GM23338 (cell line): ENCODE data around the gene METRNL. TPM values are rescaled to one million over a fixed set of nuclear protein-coding genes. Genes with fewer than 3 reads are reported as not detected.

ENCODE experiments used
- ATAC-seq: fragments of 200-7000 bp; cut with Tn5 transposase; 3 replicates; pipeline ENCODE4 v1.9.1; 2020
- DNase-seq: peaks from one replicate; pipeline ENCODE4 v3.0.0-alpha.2; 2015; ENCODE audit warnings: low spot score
- H2AFZ ChIP-seq: fragments of 200-600 bp; sonication (generic); 2 replicates; pipeline ENCODE4 v1.8.0; 2016; ENCODE audit warnings: antibody characterized with exemption, mild to moderate bottlenecking, moderate library complexity
- H3F3A ChIP-seq: fragments of 200-600 bp; sonication (generic); replicated peaks from 2 replicates; pipeline ENCODE4 v1.8.0; 2017; ENCODE audit warnings: antibody characterized with exemption, mixed run types, low read depth
- H3K27ac ChIP-seq: fragments of 200-600 bp; sonication (generic); 2 replicates; pipeline ENCODE4 v1.6.1; 2016; ENCODE audit warnings: low read depth
- H3K27me3 ChIP-seq: fragments of 200-600 bp; sonication (generic); 2 replicates; pipeline ENCODE4 v1.8.0; 2016; ENCODE audit warnings: mild to moderate bottlenecking, mixed run types, moderate library complexity; ENCODE audit not compliant: insufficient read depth
- H3K36me3 ChIP-seq: fragments of 200-600 bp; sonication (generic); 2 replicates; pipeline ENCODE4 v1.8.0; 2016; ENCODE audit warnings: mild to moderate bottlenecking; ENCODE audit not compliant: insufficient read depth
- H3K4me1 ChIP-seq: fragments of 200-600 bp; sonication (generic); 2 replicates; pipeline ENCODE4 v1.8.0; 2016; ENCODE audit warnings: mild to moderate bottlenecking, moderate library complexity; ENCODE audit not compliant: insufficient read depth
- H3K4me2 ChIP-seq: fragments of 200-600 bp; sonication (generic); 2 replicates; pipeline ENCODE4 v1.7.1; 2017; ENCODE audit warnings: mixed run types
- H3K4me3 ChIP-seq: fragments of 200-600 bp; sonication (generic); 2 replicates; pipeline ENCODE4 v1.6.1; 2016; ENCODE audit warnings: mixed run types
- H3K79me2 ChIP-seq: fragments of 200-600 bp; sonication (generic); replicated peaks from 2 replicates; pipeline ENCODE4 v1.8.0; 2017; ENCODE audit warnings: mild to moderate bottlenecking; ENCODE audit not compliant: insufficient read depth
- H3K9me2 ChIP-seq: fragments of 200-600 bp; sonication (generic); 2 replicates; pipeline ENCODE4 v1.8.0; 2017; ENCODE audit not compliant: insufficient read depth
- H4K20me1 ChIP-seq: fragments of 200-600 bp; sonication (generic); replicated peaks from 2 replicates; pipeline ENCODE4 v1.8.0; 2017; ENCODE audit warnings: mild to moderate bottlenecking; ENCODE audit not compliant: insufficient read depth
- H3K27ac Mint-ChIP-seq: 2 replicates; pipeline ENCODE4 v1.8.0; 2020; ENCODE audit warnings: inconsistent platforms, mild to moderate bottlenecking, moderate library complexity, mixed read lengths
- H3K27me3 Mint-ChIP-seq: 3 replicates; pipeline ENCODE4 v1.8.0; 2022; ENCODE audit warnings: low read depth, mild to moderate bottlenecking, moderate library complexity, mixed read lengths, inconsistent platforms; ENCODE audit not compliant: insufficient read depth, poor library complexity
- H3K36me3 Mint-ChIP-seq: 3 replicates; pipeline ENCODE4 v1.8.0; 2021; ENCODE audit warnings: low read depth, mild to moderate bottlenecking, inconsistent platforms, moderate library complexity, mixed read lengths
- H3K4me1 Mint-ChIP-seq: 3 replicates; pipeline ENCODE4 v1.8.0; 2020; ENCODE audit warnings: mild to moderate bottlenecking, inconsistent platforms, mixed read lengths
- H3K4me3 Mint-ChIP-seq: 3 replicates; pipeline ENCODE4 v1.8.0; 2021; ENCODE audit warnings: moderate library complexity, mild to moderate bottlenecking, inconsistent platforms, mixed read lengths
- H3K9me3 Mint-ChIP-seq: 3 replicates; pipeline ENCODE4 v1.8.0; 2020; ENCODE audit warnings: moderate library complexity, mild to moderate bottlenecking, inconsistent platforms, mixed read lengths
- CTCF ChIP-seq, 2 experiments: fragments of 200-600 bp in 1 of 2; sonication (generic) in 1 of 2; conservative IDR thresholded peaks; 2 replicates each; pipeline versions ENCODE4 v1.5.1 to v1.6.1; 2016 to 2017; ENCODE audit warnings: antibody characterized with exemption in 2 of 2, low read depth in 2 of 2, mild to moderate bottlenecking in 2 of 2, moderate library complexity in 1 of 2
- EZH2phosphoT487 ChIP-seq: fragments of 200-600 bp; sonication (generic); IDR thresholded peaks from one replicate; pipeline ENCODE4 v1.8.1; 2018; ENCODE audit warnings: antibody characterized with exemption; ENCODE audit not compliant: unreplicated experiment
- JUNB ChIP-seq: IDR thresholded peaks from one replicate; pipeline ENCODE4 v1.6.1; 2016; ENCODE audit warnings: antibody characterized with exemption; ENCODE audit not compliant: unreplicated experiment
- REST ChIP-seq: IDR thresholded peaks from one replicate; pipeline ENCODE4 v1.6.1; 2018; ENCODE audit warnings: antibody characterized with exemption; ENCODE audit not compliant: unreplicated experiment
- STAT1 ChIP-seq: IDR thresholded peaks from one replicate; pipeline ENCODE4 v1.6.1; 2016; ENCODE audit warnings: antibody characterized with exemption; ENCODE audit not compliant: unreplicated experiment
- ZNF114 ChIP-seq: fragments of 250-450 bp; sonication (Bioruptor Pico); IDR thresholded peaks from 2 replicates; pipeline ENCODE4 v1.5.0; 2020; ENCODE audit warnings: mild to moderate bottlenecking, moderate library complexity
- polyA plus RNA-seq: library from polyadenylated mRNA; unstranded; fragments of >200 nt; fragmentation: Nextera tagmentation; extraction: Ambion mirVana; gene quantifications from 2 replicates; pipeline ENCODE4 v1.2.1, GENCODE V29; 2016
- total RNA-seq: library from RNA; depleted of rRNA; stranded (reverse); fragments of >200 nt; shearing (Covaris generic); gene quantifications from 2 replicates; pipeline ENCODE4 v1.2.3, GENCODE V29; 2014
- TF ChIP-seq, protein P1 (sequence below): IDR thresholded peaks from 2 replicates; pipeline ENCODE4 v1.6.1; 2016; ENCODE audit warnings: antibody characterized with exemption

Gene METRNL
- total and polyA plus RNA-seq, 2 experiments from 2014 or later, result 12.2 to 20.2 TPM

- H3K27me3 Mint-ChIP-seq, result peaks cover 5% of the 10 kb centered on the region
- H3K4me1 Mint-ChIP-seq, result no peaks in the 10 kb centered on the region
- Histone ChIP-seq H3K27me3 (no peaks in the 10 kb centered on the region), H3F3A (no peaks in the 10 kb centered on the region), H2AFZ (no peak overlapping the region), H3K4me1 (no peaks in the 10 kb centered on the region), H3K27ac (no peak overlapping the region), H4K20me1 (no peaks in the 10 kb centered on the region), H3K79me2 (no peaks in the 10 kb centered on the region), H3K4me3 (no peak overlapping the region), H3K36me3 (no peaks in the 10 kb centered on the region), H3K9me2 (no peaks in the 10 kb centered on the region), H3K4me2 (no peak overlapping the region)
- TF ChIP-seq EZH2phosphoT487, result no peak
- TF ChIP-seq CTCF (conservative IDR thresholded peaks at IDR 0.05; ENCODE audit: low read depth in 2 of 2), result no peak
- no peak for TF ChIP-seq REST
- no peak for TF ChIP-seq JUNB
- no peak for TF ChIP-seq ZNF114
- TF ChIP-seq STAT1, result no peak
- TF ChIP-seq, protein P1, sequence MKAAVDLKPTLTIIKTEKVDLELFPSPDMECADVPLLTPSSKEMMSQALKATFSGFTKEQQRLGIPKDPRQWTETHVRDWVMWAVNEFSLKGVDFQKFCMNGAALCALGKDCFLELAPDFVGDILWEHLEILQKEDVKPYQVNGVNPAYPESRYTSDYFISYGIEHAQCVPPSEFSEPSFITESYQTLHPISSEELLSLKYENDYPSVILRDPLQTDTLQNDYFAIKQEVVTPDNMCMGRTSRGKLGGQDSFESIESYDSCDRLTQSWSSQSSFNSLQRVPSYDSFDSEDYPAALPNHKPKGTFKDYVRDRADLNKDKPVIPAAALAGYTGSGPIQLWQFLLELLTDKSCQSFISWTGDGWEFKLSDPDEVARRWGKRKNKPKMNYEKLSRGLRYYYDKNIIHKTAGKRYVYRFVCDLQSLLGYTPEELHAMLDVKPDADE, result no peak
- ATAC-seq, result no peak
- no peaks in the 10 kb centered on the region for H3K36me3 Mint-ChIP-seq
- H3K27ac Mint-ChIP-seq, result no peak overlapping the region
- no peak overlapping the region for H3K4me3 Mint-ChIP-seq
- H3K9me3 Mint-ChIP-seq, result peaks cover 4% of the 10 kb centered on the region; the same call in 2 of the 3 replicates
- DNase-seq, result no peak
Measured at GRCh38 chr17:83127431-83128160, 48.2 kb downstream of the METRNL start.
